Lower leg skin (tissue), 3 donors: ENCODE measurements around the gene MAD2L1.

ENCODE experiments used
- CTCF ChIP-seq, 3 donors: fragments of 450-650 bp; IDR thresholded peaks; one replicate each; pipeline ENCODE4 v1.5.1; 2016; ENCODE audit warnings: antibody characterized with exemption in 3 of 3, mild to moderate bottlenecking in 3 of 3, moderate library complexity in 2 of 3
- POLR2A ChIP-seq, 2 donors: fragments of 450-650 bp; IDR thresholded peaks; one replicate each; pipeline ENCODE4 v1.6.1; 2016 to 2017; ENCODE audit warnings: antibody characterized with exemption in 2 of 2, mild to moderate bottlenecking in 1 of 2, moderate library complexity in 1 of 2

- no peak for TF ChIP-seq CTCF (IDR thresholded peaks at IDR 0.05)
- TF ChIP-seq POLR2A (IDR thresholded peaks at IDR 0.05) = no peak
Measured at GRCh38 chr4:120096508-120097297, 30.1 kb upstream of the MAD2L1 start.
